AG04450 (cell line): ENCODE data around the gene CEP164. TPM values are rescaled to one million over a fixed set of nuclear protein-coding genes. Genes with fewer than 3 reads are reported as not detected.

ENCODE experiments used
- CTCF ChIA-PET: fragments of 300-600, 350-600 bp; formaldehyde crosslinking; extraction: SDS; loops from one replicate; lab custom pipeline; 2022; ENCODE audit warnings: antibody characterized with exemption, inconsistent platforms; lab: Charles Lee
- POLR2A ChIA-PET: fragments of 350-600 bp; formaldehyde crosslinking; extraction: SDS; loops from one replicate; lab custom pipeline; 2021; ENCODE audit warnings: antibody characterized with exemption, inconsistent platforms; lab: Yijun Ruan, JAX
- DNase-seq: peaks from one replicate; pipeline ENCODE4 v3.0.0-alpha.2; 2011; ENCODE audit warnings: low read depth, low spot score
- H3K27ac ChIP-seq: one replicate; pipeline ENCODE4 v1.5.1; 2012; ENCODE audit warnings: low read depth, low read length, control low read depth
- H3K27me3 ChIP-seq: one replicate; pipeline ENCODE4 v1.6.0; 2012; ENCODE audit warnings: low read length; ENCODE audit not compliant: control insufficient read depth, insufficient read depth
- H3K4me3 ChIP-seq: 2 replicates; pipeline ENCODE4 v1.5.1; 2011; ENCODE audit warnings: mild to moderate bottlenecking, low read depth, low read length, control low read depth
- H3K9me3 ChIP-seq: 2 replicates; pipeline ENCODE4 v1.5.1; 2012; ENCODE audit warnings: low read length; ENCODE audit not compliant: control insufficient read depth, insufficient read depth
- polyA plus RNA-seq: library from polyadenylated mRNA; depleted of rRNA; stranded (reverse); fragments of >200 nt; gene quantifications from 2 replicates; pipeline ENCODE4 v1.2.3, GENCODE V29; 2011
- TF ChIP-seq, protein P1 (sequence below): IDR thresholded peaks from 2 replicates; pipeline ENCODE4 v1.5.1; 2011; ENCODE audit warnings: low read depth, low read length, control low read depth, inconsistent platforms

The CEP164 gene
- polyA plus RNA-seq, 1 experiment: 22.5 TPM

DNA sequence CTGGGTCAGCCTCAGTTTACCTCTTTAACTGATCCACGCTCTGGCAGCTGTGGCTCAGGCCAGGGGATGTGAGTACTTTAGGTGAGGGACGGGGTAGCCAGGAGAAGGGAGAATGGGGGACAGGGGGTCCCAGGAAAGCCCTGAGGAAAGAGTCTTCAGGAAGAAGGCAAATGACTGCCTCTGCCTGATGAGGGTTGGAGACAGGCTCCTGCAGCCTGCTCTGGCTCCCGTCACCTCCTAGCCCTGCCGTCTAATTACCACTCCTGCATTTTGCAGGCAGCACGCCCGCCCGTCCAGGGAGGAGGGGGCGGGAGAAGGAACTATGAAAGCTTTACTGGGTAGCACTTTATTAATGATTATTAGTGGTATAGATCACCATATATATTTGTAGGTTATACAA lies 116.6 kb downstream of the CEP164 start:
- H3K4me3 ChIP-seq: no peak overlapping the region
- no peak overlapping the region for H3K27ac ChIP-seq
- H3K9me3 ChIP-seq: no peaks in the 10 kb centered on the region
- TF ChIP-seq, protein P1, sequence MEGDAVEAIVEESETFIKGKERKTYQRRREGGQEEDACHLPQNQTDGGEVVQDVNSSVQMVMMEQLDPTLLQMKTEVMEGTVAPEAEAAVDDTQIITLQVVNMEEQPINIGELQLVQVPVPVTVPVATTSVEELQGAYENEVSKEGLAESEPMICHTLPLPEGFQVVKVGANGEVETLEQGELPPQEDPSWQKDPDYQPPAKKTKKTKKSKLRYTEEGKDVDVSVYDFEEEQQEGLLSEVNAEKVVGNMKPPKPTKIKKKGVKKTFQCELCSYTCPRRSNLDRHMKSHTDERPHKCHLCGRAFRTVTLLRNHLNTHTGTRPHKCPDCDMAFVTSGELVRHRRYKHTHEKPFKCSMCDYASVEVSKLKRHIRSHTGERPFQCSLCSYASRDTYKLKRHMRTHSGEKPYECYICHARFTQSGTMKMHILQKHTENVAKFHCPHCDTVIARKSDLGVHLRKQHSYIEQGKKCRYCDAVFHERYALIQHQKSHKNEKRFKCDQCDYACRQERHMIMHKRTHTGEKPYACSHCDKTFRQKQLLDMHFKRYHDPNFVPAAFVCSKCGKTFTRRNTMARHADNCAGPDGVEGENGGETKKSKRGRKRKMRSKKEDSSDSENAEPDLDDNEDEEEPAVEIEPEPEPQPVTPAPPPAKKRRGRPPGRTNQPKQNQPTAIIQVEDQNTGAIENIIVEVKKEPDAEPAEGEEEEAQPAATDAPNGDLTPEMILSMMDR: no peak
- no peak for DNase-seq
- H3K27me3 ChIP-seq: peaks cover 34% of the 10 kb centered on the region
- CTCF ChIA-PET: interaction anchor here (0.6 to 3.9 kb wide), 8 partner anchors 8 to 399 kb away, joined by 3 to 17 read pairs (median 4); no protein-coding TSS in a partner anchor
- POLR2A ChIA-PET: no interaction called here

DNA sequence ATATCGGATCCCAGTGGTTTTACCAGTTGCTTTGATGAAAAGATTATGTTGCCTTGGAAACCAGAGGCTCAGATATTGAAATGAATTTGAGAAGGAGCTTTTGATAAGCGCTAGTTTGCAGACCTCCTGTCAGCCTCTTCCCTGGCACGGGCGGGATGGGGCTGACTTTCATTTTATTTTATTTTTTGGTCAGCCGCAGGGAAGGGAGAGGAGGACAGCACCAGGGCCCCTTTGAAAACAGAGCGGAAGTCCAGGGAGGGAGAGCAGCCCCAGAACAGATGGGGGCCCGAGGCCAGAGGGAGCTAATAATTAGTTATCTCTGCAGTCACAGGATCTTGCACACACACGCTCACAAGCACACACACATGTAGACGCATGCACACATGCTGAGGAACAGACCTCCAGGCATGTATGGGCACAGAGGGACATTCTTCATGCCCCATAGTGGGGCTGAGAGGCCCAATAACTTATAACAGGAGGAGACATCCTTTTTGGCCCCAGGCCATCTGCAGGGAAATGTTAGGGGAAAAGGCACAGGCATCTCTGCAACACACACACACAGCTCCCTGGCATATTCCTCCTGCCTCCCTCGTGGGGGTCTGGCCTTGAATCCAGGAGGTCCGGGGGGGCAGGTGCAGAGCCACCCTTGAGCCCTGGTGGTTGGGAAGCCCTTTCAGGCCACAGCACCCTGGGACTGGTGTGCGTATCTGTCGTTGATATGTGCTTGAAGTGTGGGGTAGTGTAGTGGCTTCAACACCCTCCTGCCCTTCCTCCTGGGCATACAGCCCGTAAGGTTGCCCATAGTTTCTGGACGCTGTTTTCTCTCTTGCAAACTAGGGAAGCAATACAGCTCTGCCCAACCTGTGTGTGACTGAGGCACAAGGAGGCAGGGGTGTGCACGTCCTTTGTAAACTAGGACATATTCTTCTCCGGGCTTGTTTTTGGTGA lies 117.3 kb downstream of the CEP164 start:
- ChIA-PET POLR2A (interaction anchor here (0.5 kb wide), 1 partner anchor 84 kb away, joined by 4 read pairs; no protein-coding TSS in a partner anchor), CTCF (interaction anchor here (0.6 to 3.9 kb wide), 2 partner anchors 18 to 364 kb away, joined by 3 to 17 read pairs; no protein-coding TSS in a partner anchor)
- no peak for DNase-seq
- no peaks in the 10 kb centered on the region for H3K9me3 ChIP-seq
- H3K27ac ChIP-seq: no peak overlapping the region
- TF ChIP-seq, protein P1: no peak
- H3K4me3 ChIP-seq: no peak overlapping the region
- H3K27me3 ChIP-seq: peaks cover 29% of the 10 kb centered on the region

DNA sequence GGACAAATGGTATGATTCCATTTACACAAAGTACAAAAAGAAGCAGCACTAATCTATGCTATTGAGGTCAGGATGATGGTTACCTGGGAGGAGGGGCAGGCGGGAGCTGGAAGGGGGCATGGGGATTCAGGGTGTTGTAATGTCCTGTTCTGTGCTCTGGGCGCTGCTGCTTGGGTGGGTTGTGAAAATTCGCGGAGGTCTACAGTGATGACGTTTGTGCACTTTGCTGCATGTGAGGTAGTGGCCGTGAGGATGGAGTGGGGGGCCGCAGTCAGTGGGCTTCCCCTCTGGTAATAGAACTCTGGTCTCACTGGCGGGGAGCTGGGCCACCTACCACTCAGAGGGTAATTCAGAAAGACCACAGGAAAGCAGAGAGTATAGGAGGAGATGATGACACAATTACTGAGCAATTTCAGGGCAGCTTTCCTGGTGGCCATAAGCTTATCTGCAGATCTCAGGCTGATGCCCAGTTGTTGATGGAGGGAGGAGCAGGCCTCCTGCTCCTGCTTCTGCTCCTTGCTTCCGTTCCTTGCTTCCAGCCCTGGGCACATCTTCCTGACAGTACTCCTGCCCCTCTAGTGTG lies 121.5 kb downstream of the CEP164 start:
- Histone ChIP-seq H3K4me3 (no peak overlapping the region), H3K27me3 (peaks cover 13% of the 10 kb centered on the region), H3K9me3 (no peaks in the 10 kb centered on the region), H3K27ac (no peak overlapping the region)
- POLR2A ChIA-PET: no interaction called here
- DNase-seq: no peak
- CTCF ChIA-PET: interaction anchor here (1.1 to 2.5 kb wide), 2 partner anchors 23 kb away, joined by 3 to 8 read pairs; no protein-coding TSS in a partner anchor
- TF ChIP-seq, protein P1: no peak

DNA sequence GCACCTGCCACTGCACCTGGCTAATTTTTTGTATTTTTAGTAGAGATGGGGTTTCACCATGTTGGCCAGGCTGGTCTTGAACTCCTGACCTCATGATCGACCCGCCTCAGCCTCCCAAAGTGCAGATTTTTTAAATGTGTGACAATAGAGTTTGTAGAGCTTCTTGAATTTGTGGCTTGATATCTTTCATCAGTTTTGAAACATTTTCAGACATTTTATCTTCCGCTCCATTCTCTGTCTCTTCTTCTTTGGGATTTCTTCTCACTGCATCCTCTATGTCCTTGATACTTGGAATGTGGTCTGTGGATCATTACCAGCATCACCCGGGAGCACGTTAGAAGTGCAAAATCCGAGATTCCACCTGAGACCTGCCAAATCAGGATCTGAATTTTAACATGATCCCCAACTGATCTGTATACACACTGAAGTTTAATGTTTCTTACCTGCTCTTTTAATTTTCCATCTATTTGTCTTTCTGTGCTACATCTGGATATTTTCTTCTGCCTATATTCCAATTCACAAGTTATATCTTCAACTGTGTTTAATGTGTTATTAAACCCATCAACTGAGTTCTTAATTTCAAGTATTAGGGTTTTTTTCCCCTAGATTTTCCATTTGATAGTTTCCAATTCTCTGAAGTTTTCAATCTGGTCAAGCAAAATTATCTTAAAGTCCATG lies 126.4 kb downstream of the CEP164 start:
- TF ChIP-seq, protein P1: no peak
- DNase-seq: no peak
- H3K27ac ChIP-seq: no peak overlapping the region
- POLR2A ChIA-PET: no interaction called here
- no peaks in the 10 kb centered on the region; the same call in 1 of the 2 replicates for H3K9me3 ChIP-seq
- no peak overlapping the region for H3K4me3 ChIP-seq
- CTCF ChIA-PET: interaction anchor here (1.2 kb wide), 1 partner anchor 28 kb away, joined by 5 read pairs; no protein-coding TSS in a partner anchor
- peaks cover 3% of the 10 kb centered on the region for H3K27me3 ChIP-seq
